GM23338 (cell line): ENCODE measurements around the gene RNF43. TPM values are rescaled to one million over a fixed set of nuclear protein-coding genes. Genes with fewer than 3 reads are reported as not detected.

ENCODE experiments used
- ATAC-seq: fragments of 200-7000 bp; cut with Tn5 transposase; 3 replicates; pipeline ENCODE4 v1.9.1; 2020
- DNase-seq: peaks from one replicate; pipeline ENCODE4 v3.0.0-alpha.2; 2015; ENCODE audit warnings: low spot score
- H2AFZ ChIP-seq: fragments of 200-600 bp; sonication (generic); 2 replicates; pipeline ENCODE4 v1.8.0; 2016; ENCODE audit warnings: antibody characterized with exemption, mild to moderate bottlenecking, moderate library complexity
- H3F3A ChIP-seq: fragments of 200-600 bp; sonication (generic); replicated peaks from 2 replicates; pipeline ENCODE4 v1.8.0; 2017; ENCODE audit warnings: antibody characterized with exemption, mixed run types, low read depth
- H3K27ac ChIP-seq: fragments of 200-600 bp; sonication (generic); 2 replicates; pipeline ENCODE4 v1.6.1; 2016; ENCODE audit warnings: low read depth
- H3K27me3 ChIP-seq: fragments of 200-600 bp; sonication (generic); 2 replicates; pipeline ENCODE4 v1.8.0; 2016; ENCODE audit warnings: mild to moderate bottlenecking, mixed run types, moderate library complexity; ENCODE audit not compliant: insufficient read depth
- H3K36me3 ChIP-seq: fragments of 200-600 bp; sonication (generic); 2 replicates; pipeline ENCODE4 v1.8.0; 2016; ENCODE audit warnings: mild to moderate bottlenecking; ENCODE audit not compliant: insufficient read depth
- H3K4me1 ChIP-seq: fragments of 200-600 bp; sonication (generic); 2 replicates; pipeline ENCODE4 v1.8.0; 2016; ENCODE audit warnings: mild to moderate bottlenecking, moderate library complexity; ENCODE audit not compliant: insufficient read depth
- H3K4me2 ChIP-seq: fragments of 200-600 bp; sonication (generic); 2 replicates; pipeline ENCODE4 v1.7.1; 2017; ENCODE audit warnings: mixed run types
- H3K4me3 ChIP-seq: fragments of 200-600 bp; sonication (generic); 2 replicates; pipeline ENCODE4 v1.6.1; 2016; ENCODE audit warnings: mixed run types
- H3K79me2 ChIP-seq: fragments of 200-600 bp; sonication (generic); replicated peaks from 2 replicates; pipeline ENCODE4 v1.8.0; 2017; ENCODE audit warnings: mild to moderate bottlenecking; ENCODE audit not compliant: insufficient read depth
- H3K9me2 ChIP-seq: fragments of 200-600 bp; sonication (generic); 2 replicates; pipeline ENCODE4 v1.8.0; 2017; ENCODE audit not compliant: insufficient read depth
- H4K20me1 ChIP-seq: fragments of 200-600 bp; sonication (generic); replicated peaks from 2 replicates; pipeline ENCODE4 v1.8.0; 2017; ENCODE audit warnings: mild to moderate bottlenecking; ENCODE audit not compliant: insufficient read depth
- H3K27ac Mint-ChIP-seq: 2 replicates; pipeline ENCODE4 v1.8.0; 2020; ENCODE audit warnings: inconsistent platforms, mild to moderate bottlenecking, moderate library complexity, mixed read lengths
- H3K27me3 Mint-ChIP-seq: 3 replicates; pipeline ENCODE4 v1.8.0; 2022; ENCODE audit warnings: low read depth, mild to moderate bottlenecking, moderate library complexity, mixed read lengths, inconsistent platforms; ENCODE audit not compliant: insufficient read depth, poor library complexity
- H3K36me3 Mint-ChIP-seq: 3 replicates; pipeline ENCODE4 v1.8.0; 2021; ENCODE audit warnings: low read depth, mild to moderate bottlenecking, inconsistent platforms, moderate library complexity, mixed read lengths
- H3K4me1 Mint-ChIP-seq: 3 replicates; pipeline ENCODE4 v1.8.0; 2020; ENCODE audit warnings: mild to moderate bottlenecking, inconsistent platforms, mixed read lengths
- H3K4me3 Mint-ChIP-seq: 3 replicates; pipeline ENCODE4 v1.8.0; 2021; ENCODE audit warnings: moderate library complexity, mild to moderate bottlenecking, inconsistent platforms, mixed read lengths
- H3K9me3 Mint-ChIP-seq: 3 replicates; pipeline ENCODE4 v1.8.0; 2020; ENCODE audit warnings: moderate library complexity, mild to moderate bottlenecking, inconsistent platforms, mixed read lengths
- CREB1 ChIP-seq: fragments of 250-450 bp; sonication (Bioruptor Pico); IDR thresholded peaks from 2 replicates; pipeline ENCODE4 v1.5.0; 2020; ENCODE audit warnings: low read depth, mild to moderate bottlenecking, moderate library complexity
- EZH2 ChIP-seq: fragments of 200-600 bp; sonication (generic); IDR thresholded peaks from one replicate; pipeline ENCODE4 v1.8.0; 2017; ENCODE audit warnings: antibody characterized with exemption, mild to moderate bottlenecking, low read depth; ENCODE audit not compliant: unreplicated experiment
- NANOG ChIP-seq: IDR thresholded peaks from 2 replicates; pipeline ENCODE4 v1.6.1; 2016; ENCODE audit warnings: antibody characterized with exemption, borderline replicate concordance
- ZNF114 ChIP-seq: fragments of 250-450 bp; sonication (Bioruptor Pico); IDR thresholded peaks from 2 replicates; pipeline ENCODE4 v1.5.0; 2020; ENCODE audit warnings: mild to moderate bottlenecking, moderate library complexity
- ZNF462 ChIP-seq: fragments of 250-450 bp; sonication (Bioruptor Pico); IDR thresholded peaks from 2 replicates; pipeline ENCODE4 v1.5.0; 2020; ENCODE audit warnings: mild to moderate bottlenecking, moderate library complexity
- polyA plus RNA-seq: library from polyadenylated mRNA; unstranded; fragments of >200 nt; fragmentation: Nextera tagmentation; extraction: Ambion mirVana; gene quantifications from 2 replicates; pipeline ENCODE4 v1.2.1, GENCODE V29; 2016
- total RNA-seq: library from RNA; depleted of rRNA; stranded (reverse); fragments of >200 nt; shearing (Covaris generic); gene quantifications from 2 replicates; pipeline ENCODE4 v1.2.3, GENCODE V29; 2014
- TF ChIP-seq, protein P1 (sequence below), 2 experiments: fragments of 200-600 bp in 1 of 2; sonication (generic) in 1 of 2; conservative IDR thresholded peaks; 2 replicates each; pipeline versions ENCODE4 v1.5.1 to v1.6.1; 2016 to 2017; ENCODE audit warnings: antibody characterized with exemption in 2 of 2, low read depth in 2 of 2, mild to moderate bottlenecking in 2 of 2, moderate library complexity in 1 of 2
- TF ChIP-seq, protein P2 (sequence below): IDR thresholded peaks from one replicate; pipeline ENCODE4 v1.6.1; 2018; ENCODE audit warnings: antibody characterized with exemption; ENCODE audit not compliant: unreplicated experiment

Gene RNF43
- total and polyA plus RNA-seq, 2 experiments from 2014 or later = 0.58 to 2.2 TPM

- TF ChIP-seq, protein P1, sequence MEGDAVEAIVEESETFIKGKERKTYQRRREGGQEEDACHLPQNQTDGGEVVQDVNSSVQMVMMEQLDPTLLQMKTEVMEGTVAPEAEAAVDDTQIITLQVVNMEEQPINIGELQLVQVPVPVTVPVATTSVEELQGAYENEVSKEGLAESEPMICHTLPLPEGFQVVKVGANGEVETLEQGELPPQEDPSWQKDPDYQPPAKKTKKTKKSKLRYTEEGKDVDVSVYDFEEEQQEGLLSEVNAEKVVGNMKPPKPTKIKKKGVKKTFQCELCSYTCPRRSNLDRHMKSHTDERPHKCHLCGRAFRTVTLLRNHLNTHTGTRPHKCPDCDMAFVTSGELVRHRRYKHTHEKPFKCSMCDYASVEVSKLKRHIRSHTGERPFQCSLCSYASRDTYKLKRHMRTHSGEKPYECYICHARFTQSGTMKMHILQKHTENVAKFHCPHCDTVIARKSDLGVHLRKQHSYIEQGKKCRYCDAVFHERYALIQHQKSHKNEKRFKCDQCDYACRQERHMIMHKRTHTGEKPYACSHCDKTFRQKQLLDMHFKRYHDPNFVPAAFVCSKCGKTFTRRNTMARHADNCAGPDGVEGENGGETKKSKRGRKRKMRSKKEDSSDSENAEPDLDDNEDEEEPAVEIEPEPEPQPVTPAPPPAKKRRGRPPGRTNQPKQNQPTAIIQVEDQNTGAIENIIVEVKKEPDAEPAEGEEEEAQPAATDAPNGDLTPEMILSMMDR (conservative IDR thresholded peaks at IDR 0.05; ENCODE audit: low read depth in 2 of 2) = no peak
These were observed 38.4 kb downstream of the RNF43 start (continued) for GRCh38 chr17:58378733-58379510.

DNA sequence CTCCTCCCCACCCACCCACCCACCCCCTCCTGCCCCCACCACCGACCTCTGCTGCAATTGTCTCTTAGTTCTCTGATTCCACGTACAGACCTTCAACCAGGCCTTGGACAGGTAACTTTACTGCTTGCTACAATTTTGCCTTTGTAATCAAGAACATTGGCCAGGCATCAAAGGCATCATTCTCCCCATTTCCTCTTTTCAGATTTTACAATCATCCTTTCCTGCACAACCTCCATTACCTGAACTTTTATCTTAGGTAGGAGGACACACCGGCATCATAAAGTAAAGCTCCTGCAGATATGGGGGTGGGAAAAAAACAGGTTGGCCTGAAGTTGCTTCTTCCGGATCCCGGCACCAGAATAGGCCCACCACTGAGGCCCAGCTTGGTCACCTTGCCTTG is 39.7 kb downstream of the RNF43 start:
- no peak overlapping the region for H3K4me2 ChIP-seq
- no peaks in the 10 kb centered on the region for H3F3A ChIP-seq
- H3K27ac ChIP-seq = no peak overlapping the region
- H3K4me3 ChIP-seq = no peak overlapping the region
- H3K27me3 ChIP-seq = no peaks in the 10 kb centered on the region
- H4K20me1 ChIP-seq = no peaks in the 10 kb centered on the region
- H3K9me3 Mint-ChIP-seq = no peaks in the 10 kb centered on the region
- no peaks in the 10 kb centered on the region for H3K36me3 ChIP-seq
- no peaks in the 10 kb centered on the region for H3K36me3 Mint-ChIP-seq
- no peak for TF ChIP-seq EZH2
- no peak for TF ChIP-seq CREB1
- no peak for TF ChIP-seq ZNF114 (CRISPR knock-in tag)
- no peak for TF ChIP-seq ZNF462 (CRISPR knock-in tag)
- TF ChIP-seq NANOG = no peak
- TF ChIP-seq, protein P2, sequence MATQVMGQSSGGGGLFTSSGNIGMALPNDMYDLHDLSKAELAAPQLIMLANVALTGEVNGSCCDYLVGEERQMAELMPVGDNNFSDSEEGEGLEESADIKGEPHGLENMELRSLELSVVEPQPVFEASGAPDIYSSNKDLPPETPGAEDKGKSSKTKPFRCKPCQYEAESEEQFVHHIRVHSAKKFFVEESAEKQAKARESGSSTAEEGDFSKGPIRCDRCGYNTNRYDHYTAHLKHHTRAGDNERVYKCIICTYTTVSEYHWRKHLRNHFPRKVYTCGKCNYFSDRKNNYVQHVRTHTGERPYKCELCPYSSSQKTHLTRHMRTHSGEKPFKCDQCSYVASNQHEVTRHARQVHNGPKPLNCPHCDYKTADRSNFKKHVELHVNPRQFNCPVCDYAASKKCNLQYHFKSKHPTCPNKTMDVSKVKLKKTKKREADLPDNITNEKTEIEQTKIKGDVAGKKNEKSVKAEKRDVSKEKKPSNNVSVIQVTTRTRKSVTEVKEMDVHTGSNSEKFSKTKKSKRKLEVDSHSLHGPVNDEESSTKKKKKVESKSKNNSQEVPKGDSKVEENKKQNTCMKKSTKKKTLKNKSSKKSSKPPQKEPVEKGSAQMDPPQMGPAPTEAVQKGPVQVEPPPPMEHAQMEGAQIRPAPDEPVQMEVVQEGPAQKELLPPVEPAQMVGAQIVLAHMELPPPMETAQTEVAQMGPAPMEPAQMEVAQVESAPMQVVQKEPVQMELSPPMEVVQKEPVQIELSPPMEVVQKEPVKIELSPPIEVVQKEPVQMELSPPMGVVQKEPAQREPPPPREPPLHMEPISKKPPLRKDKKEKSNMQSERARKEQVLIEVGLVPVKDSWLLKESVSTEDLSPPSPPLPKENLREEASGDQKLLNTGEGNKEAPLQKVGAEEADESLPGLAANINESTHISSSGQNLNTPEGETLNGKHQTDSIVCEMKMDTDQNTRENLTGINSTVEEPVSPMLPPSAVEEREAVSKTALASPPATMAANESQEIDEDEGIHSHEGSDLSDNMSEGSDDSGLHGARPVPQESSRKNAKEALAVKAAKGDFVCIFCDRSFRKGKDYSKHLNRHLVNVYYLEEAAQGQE = no peak
- H3K4me3 Mint-ChIP-seq = no peak overlapping the region
- H3K9me2 ChIP-seq = no peaks in the 10 kb centered on the region
- DNase-seq (no peak), ATAC-seq (no peak)
- no peaks in the 10 kb centered on the region for H3K79me2 ChIP-seq
- peaks cover 35% of the 10 kb centered on the region for H3K4me1 Mint-ChIP-seq
- peaks cover 2% of the 10 kb centered on the region for H3K27me3 Mint-ChIP-seq
- peaks cover 21% of the 10 kb centered on the region for H3K4me1 ChIP-seq
- H2AFZ ChIP-seq = no peak overlapping the region
- H3K27ac Mint-ChIP-seq = no peak overlapping the region
